IMR-90 (cell line): ENCODE measurements around the gene DNAJC7. TPM values are rescaled to one million over a fixed set of nuclear protein-coding genes. Genes with fewer than 3 reads are reported as not detected.

Experiments
- ATAC-seq: fragments of 200-7000 bp; cut with Tn5 transposase; 2 replicates; pipeline ENCODE4 v1.9.1; 2020; ENCODE audit warnings: low read depth, mild to moderate bottlenecking, moderate library complexity
- BruUV-seq: library from RNA; stranded (reverse); fragments of 400-500 nt; replicated peaks from 2 replicates; lab custom pipeline; 2021; lab: Mats Ljungman, UMichigan
- CTCF ChIA-PET: fragments of 300-600 bp; formaldehyde crosslinking; extraction: SDS; loops from one replicate; lab custom pipeline; 2021; ENCODE audit warnings: antibody characterized with exemption; lab: Yijun Ruan, JAX
- POLR2A ChIA-PET: fragments of 300-600 bp; sonication (Branson Sonifier 250); formaldehyde crosslinking; loops from one replicate; lab custom pipeline; 2022; ENCODE audit warnings: antibody characterized with exemption; ENCODE audit not compliant: unreplicated experiment; lab: Charles Lee
- DNase-seq: peaks from one replicate; pipeline ENCODE4 v3.0.0; 2013
- H2AFZ ChIP-seq: replicated peaks from 2 replicates; pipeline ENCODE3; 2013; ENCODE audit warnings: low read length, mild to moderate bottlenecking; ENCODE audit not compliant: poor library complexity
- H2AK5ac ChIP-seq: 2 replicates; pipeline ENCODE4 v1.6.1; 2013; ENCODE audit warnings: low read depth, low read length, inconsistent platforms
- H2AK9ac ChIP-seq: replicated peaks from 2 replicates; pipeline ENCODE3; 2013; ENCODE audit warnings: mild to moderate bottlenecking, low read depth, low read length, moderate library complexity; ENCODE audit not compliant: poor library complexity
- H2BK120ac ChIP-seq: 2 replicates; pipeline ENCODE4 v1.6.1; 2013; ENCODE audit warnings: low read depth, low read length, inconsistent platforms
- H2BK15ac ChIP-seq: 3 replicates; pipeline ENCODE4 v1.6.1; 2013; ENCODE audit warnings: low read depth, low read length, inconsistent platforms
- H2BK20ac ChIP-seq: 2 replicates; pipeline ENCODE4 v1.6.1; 2013; ENCODE audit warnings: low read depth, mild to moderate bottlenecking, inconsistent platforms, low read length, moderate library complexity
- H2BK5ac ChIP-seq: 2 replicates; pipeline ENCODE4 v1.6.1; 2013; ENCODE audit warnings: mild to moderate bottlenecking, low read depth, low read length, inconsistent platforms; ENCODE audit not compliant: poor library complexity, severe bottlenecking
- H3K14ac ChIP-seq: replicated peaks from 2 replicates; pipeline ENCODE4 v1.6.1; 2013; ENCODE audit warnings: low read depth, low read length, inconsistent platforms
- H3K18ac ChIP-seq: 2 replicates; pipeline ENCODE4 v1.6.1; 2013; ENCODE audit warnings: low read depth, low read length, control low read depth
- H3K23ac ChIP-seq: 2 replicates; pipeline ENCODE4 v1.6.1; 2013; ENCODE audit warnings: low read depth, low read length, inconsistent platforms
- H3K27ac ChIP-seq: 2 replicates; pipeline ENCODE4 v1.5.1; 2013; ENCODE audit warnings: mild to moderate bottlenecking, control low read depth, low read length; ENCODE audit not compliant: insufficient read depth
- H3K27me3 ChIP-seq: 2 replicates; pipeline ENCODE4 v1.6.1; 2013; ENCODE audit warnings: low read length; ENCODE audit not compliant: control insufficient read depth, insufficient read depth
- H3K36me3 ChIP-seq: 2 replicates; pipeline ENCODE4 v1.6.1; 2013; ENCODE audit warnings: low read length, mixed read lengths; ENCODE audit not compliant: control insufficient read depth, insufficient read depth
- H3K4ac ChIP-seq: 2 replicates; pipeline ENCODE4 v1.6.1; 2013; ENCODE audit warnings: low read depth, low read length, inconsistent platforms
- H3K4me1 ChIP-seq: 2 replicates; pipeline ENCODE4 v1.6.1; 2013; ENCODE audit warnings: low read length, mixed read lengths; ENCODE audit not compliant: control insufficient read depth, insufficient read depth
- H3K4me2 ChIP-seq: 2 replicates; pipeline ENCODE4 v1.6.1; 2013; ENCODE audit warnings: low read depth, mild to moderate bottlenecking, control low read depth, low read length, moderate library complexity
- H3K4me3 ChIP-seq: 2 replicates; pipeline ENCODE4 v1.5.1; 2013; ENCODE audit warnings: low read depth, mild to moderate bottlenecking, control low read depth, low read length, moderate library complexity; ENCODE audit not compliant: insufficient read depth
- H3K56ac ChIP-seq: 2 replicates; pipeline ENCODE4 v1.6.1; 2013; ENCODE audit warnings: low read length, inconsistent platforms; ENCODE audit not compliant: insufficient read depth; ENCODE audit errors: extremely low read depth
- H3K79me1 ChIP-seq, 2 experiments: 2 replicates each; pipeline ENCODE4 v1.6.1; 2013; ENCODE audit warnings: low read length in 2 of 2, inconsistent platforms in 1 of 2, low read depth in 1 of 2
- H3K9ac ChIP-seq: 2 replicates; pipeline ENCODE4 v1.6.1; 2013; ENCODE audit warnings: low read depth, low read length, control low read depth
- H3K9me1 ChIP-seq: 2 replicates; pipeline ENCODE4 v1.6.1; 2013; ENCODE audit warnings: low read length, inconsistent platforms; ENCODE audit not compliant: insufficient read depth
- H3K9me3 ChIP-seq: 2 replicates; pipeline ENCODE4 v1.6.1; 2013; ENCODE audit warnings: low read length; ENCODE audit not compliant: control insufficient read depth, insufficient read depth
- H4K20me1 ChIP-seq: 2 replicates; pipeline ENCODE4 v1.6.1; 2013; ENCODE audit warnings: low read length, inconsistent platforms; ENCODE audit not compliant: insufficient read depth
- H4K5ac ChIP-seq: 2 replicates; pipeline ENCODE4 v1.6.1; 2013; ENCODE audit warnings: mild to moderate bottlenecking, low read depth, low read length, control low read depth
- H4K8ac ChIP-seq, 2 experiments: 2 replicates each; pipeline ENCODE4 v1.6.1; 2013; ENCODE audit warnings: low read depth in 2 of 2, low read length in 2 of 2, control low read depth in 1 of 2, inconsistent platforms in 1 of 2
- H4K91ac ChIP-seq: 2 replicates; pipeline ENCODE4 v1.6.1; 2013; ENCODE audit warnings: low read depth, low read length, inconsistent platforms; ENCODE audit not compliant: insufficient read depth
- BHLHE40 ChIP-seq: fragments of 150-350 bp; IDR thresholded peaks from 2 replicates; pipeline ENCODE4 v1.6.1; 2016; ENCODE audit warnings: mild to moderate bottlenecking, low read depth, low read length
- CEBPB ChIP-seq: IDR thresholded peaks from 2 replicates; pipeline ENCODE4 v1.6.1; 2012; ENCODE audit warnings: low read depth, low read length, improper control_type of control experiment
- CHD1 ChIP-seq: IDR thresholded peaks from 2 replicates; pipeline ENCODE4 v1.6.1; 2012; ENCODE audit warnings: low read depth, low read length, improper control_type of control experiment
- FOS ChIP-seq: fragments of 150-350 bp; IDR thresholded peaks from 2 replicates; pipeline ENCODE4 v1.6.1; 2016; ENCODE audit warnings: low read depth, low read length
- MAFK ChIP-seq: IDR thresholded peaks from 2 replicates; pipeline ENCODE4 v1.6.1; 2012; ENCODE audit warnings: low read depth, low read length, improper control_type of control experiment
- MAZ ChIP-seq: IDR thresholded peaks from 2 replicates; pipeline ENCODE4 v1.6.1; 2012; ENCODE audit warnings: low read depth, mild to moderate bottlenecking, low read length, improper control_type of control experiment, moderate library complexity, borderline replicate concordance
- MXI1 ChIP-seq: IDR thresholded peaks from 2 replicates; pipeline ENCODE4 v1.6.1; 2012; ENCODE audit warnings: low read depth, mild to moderate bottlenecking, low read length, moderate library complexity, borderline replicate concordance
- NFE2L2 ChIP-seq: fragments of 150-350 bp; IDR thresholded peaks from 2 replicates; pipeline ENCODE4 v1.6.1; 2016; ENCODE audit warnings: low read depth, mild to moderate bottlenecking, low read length
- POLR2A ChIP-seq: IDR thresholded peaks from 2 replicates; pipeline ENCODE4 v1.6.1; 2012; ENCODE audit warnings: mild to moderate bottlenecking, low read depth, low read length
- RAD21 ChIP-seq: IDR thresholded peaks from 2 replicates; pipeline ENCODE4 v1.6.1; 2012; ENCODE audit warnings: low read length, improper control_type of control experiment
- RCOR1 ChIP-seq: IDR thresholded peaks from 2 replicates; pipeline ENCODE4 v1.6.1; 2012; ENCODE audit warnings: mild to moderate bottlenecking, low read length, improper control_type of control experiment; ENCODE audit not compliant: insufficient replicate concordance
- RFX5 ChIP-seq: IDR thresholded peaks from 2 replicates; pipeline ENCODE4 v1.8.0; 2012; ENCODE audit warnings: low read depth, mild to moderate bottlenecking, low read length, moderate library complexity
- SMC3 ChIP-seq: fragments of 150-350 bp; IDR thresholded peaks from 2 replicates; pipeline ENCODE4 v1.6.1; 2016; ENCODE audit warnings: low read depth, mild to moderate bottlenecking, antibody characterized with exemption, low read length, moderate library complexity
- WGBS, 2 experiments: methylation state at CpG; one replicate each; pipeline versions ENCODE4 v1.1.5 to v1.1.7; 2013; ENCODE audit warnings: missing lambda C conversion rate in 2 of 2; ENCODE audit not compliant: insufficient read length in 1 of 2; ENCODE audit errors: extremely low coverage in 2 of 2; 5-methylcytosine and 5-hydroxymethylcytosine counted together
- dilution Hi-C: fragments of 300-500 bp; cut with HindIII; formaldehyde crosslinking; loops from one replicate; pipeline ENCODE4 v1.14.3; 2018; ENCODE audit warnings: low sequenced_read_pairs; ENCODE audit not compliant: unreplicated experiment
- in situ Hi-C: fragments of 300-500 bp; cut with MboI; formaldehyde crosslinking; loops from 3 replicates; pipeline ENCODE4 v1.14.3; 2019; ENCODE audit warnings: low sequenced_read_pairs, inconsistent platforms, mixed read lengths
- intact Hi-C: fragments of 100-400 bp; cut with micrococcal nuclease; formaldehyde crosslinking; loops from 2 replicates; pipeline ENCODE4 v1.10.0; 2022
- polyA plus RNA-seq, 3 experiments: library from polyadenylated mRNA; depleted of rRNA; stranded (reverse); fragments of >200 nt; gene quantifications; 2 replicates each; pipeline ENCODE4 v1.2.3, GENCODE V29; 2012; ENCODE audit warnings: low replicate concordance in 1 of 3
- total RNA-seq: library from RNA; depleted of rRNA; stranded (reverse); fragments of >200 nt; gene quantifications from 2 replicates; pipeline ENCODE4 v1.2.3, GENCODE V29; 2012
- TF ChIP-seq, protein P1 (sequence below): conservative IDR thresholded peaks from 2 replicates; pipeline ENCODE4 v1.5.1; 2012; ENCODE audit warnings: mild to moderate bottlenecking, low read depth, low read length, improper control_type of control experiment
- TF ChIP-seq, protein P2 (sequence below): fragments of 150-350 bp; IDR thresholded peaks from 2 replicates; pipeline ENCODE4 v1.6.1; 2016; ENCODE audit warnings: low read depth, mild to moderate bottlenecking, low read length, moderate library complexity, borderline replicate concordance
- TF ChIP-seq, protein P3 (sequence below): fragments of 150-350 bp; IDR thresholded peaks from 2 replicates; pipeline ENCODE4 v1.6.1; 2017; ENCODE audit warnings: mild to moderate bottlenecking, antibody characterized with exemption, low read length, low read depth

Gene DNAJC7
- total and polyA plus RNA-seq, 2 of the 4 experiments (the other 2 are of a cell fraction), result 49.3 to 71.7 TPM

DNA sequence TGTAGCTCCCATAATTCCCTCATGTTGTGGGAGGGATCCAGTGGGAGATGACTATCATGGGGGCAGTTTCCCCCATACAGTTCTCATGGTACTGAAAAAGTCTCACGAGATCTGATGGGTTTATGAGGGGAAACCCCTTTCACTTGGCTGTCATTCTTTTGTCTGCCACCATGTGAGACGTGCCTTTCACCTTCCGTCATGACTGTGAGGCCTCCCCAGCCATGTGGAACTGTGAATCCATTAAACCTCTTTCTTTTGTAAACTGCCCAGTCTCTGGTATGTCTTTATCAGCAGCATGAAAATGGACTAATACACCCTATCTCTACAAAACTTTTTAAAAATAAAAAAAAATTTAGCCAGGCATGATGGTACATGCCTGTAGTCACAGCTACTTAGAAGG, 39.4 kb upstream of the DNAJC7 start:
- H3K4me3 ChIP-seq, result no peak overlapping the region
- in situ Hi-C loops (no loop called here), dilution Hi-C loops (no loop called here), intact Hi-C loops (no loop called here)
- H3K18ac ChIP-seq, result no peak overlapping the region
- H3K4ac ChIP-seq, result no peak overlapping the region
- no peak overlapping the region for H3K14ac ChIP-seq
- H3K36me3 ChIP-seq, result no peaks in the 10 kb centered on the region
- no peak overlapping the region for H2AK9ac ChIP-seq
- no peak overlapping the region for H4K5ac ChIP-seq
- CTCF ChIA-PET, result no interaction called here
- peaks cover 3% of the 10 kb centered on the region; the same call in 1 of the 2 replicates for H3K9me1 ChIP-seq
- no peak overlapping the region for H2BK120ac ChIP-seq
- H3K9me3 ChIP-seq, result no peaks in the 10 kb centered on the region
- BruUV-seq, result no TSS peak
- H3K27ac ChIP-seq, result no peak overlapping the region
- no peak overlapping the region for H2BK15ac ChIP-seq
- no peaks in the 10 kb centered on the region for H4K20me1 ChIP-seq
- POLR2A ChIA-PET, result no interaction called here
- H3K4me2 ChIP-seq, result no peak overlapping the region
- no peak overlapping the region for H2BK20ac ChIP-seq
- DNase-seq (no peak), ATAC-seq (no peak)
- H3K56ac ChIP-seq, result no peak overlapping the region
- no peak overlapping the region for H3K23ac ChIP-seq
- no peak overlapping the region for H4K8ac ChIP-seq
- H3K79me1 ChIP-seq, result no peaks in the 10 kb centered on the region
- no peak for TF ChIP-seq MAZ
- TF ChIP-seq FOS, result no peak
- no peak for TF ChIP-seq RFX5
- TF ChIP-seq RAD21, result no peak
- no peak for TF ChIP-seq CEBPB
- TF ChIP-seq SMC3, result no peak
- TF ChIP-seq, protein P1, sequence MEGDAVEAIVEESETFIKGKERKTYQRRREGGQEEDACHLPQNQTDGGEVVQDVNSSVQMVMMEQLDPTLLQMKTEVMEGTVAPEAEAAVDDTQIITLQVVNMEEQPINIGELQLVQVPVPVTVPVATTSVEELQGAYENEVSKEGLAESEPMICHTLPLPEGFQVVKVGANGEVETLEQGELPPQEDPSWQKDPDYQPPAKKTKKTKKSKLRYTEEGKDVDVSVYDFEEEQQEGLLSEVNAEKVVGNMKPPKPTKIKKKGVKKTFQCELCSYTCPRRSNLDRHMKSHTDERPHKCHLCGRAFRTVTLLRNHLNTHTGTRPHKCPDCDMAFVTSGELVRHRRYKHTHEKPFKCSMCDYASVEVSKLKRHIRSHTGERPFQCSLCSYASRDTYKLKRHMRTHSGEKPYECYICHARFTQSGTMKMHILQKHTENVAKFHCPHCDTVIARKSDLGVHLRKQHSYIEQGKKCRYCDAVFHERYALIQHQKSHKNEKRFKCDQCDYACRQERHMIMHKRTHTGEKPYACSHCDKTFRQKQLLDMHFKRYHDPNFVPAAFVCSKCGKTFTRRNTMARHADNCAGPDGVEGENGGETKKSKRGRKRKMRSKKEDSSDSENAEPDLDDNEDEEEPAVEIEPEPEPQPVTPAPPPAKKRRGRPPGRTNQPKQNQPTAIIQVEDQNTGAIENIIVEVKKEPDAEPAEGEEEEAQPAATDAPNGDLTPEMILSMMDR, result no peak
- TF ChIP-seq, protein P2, sequence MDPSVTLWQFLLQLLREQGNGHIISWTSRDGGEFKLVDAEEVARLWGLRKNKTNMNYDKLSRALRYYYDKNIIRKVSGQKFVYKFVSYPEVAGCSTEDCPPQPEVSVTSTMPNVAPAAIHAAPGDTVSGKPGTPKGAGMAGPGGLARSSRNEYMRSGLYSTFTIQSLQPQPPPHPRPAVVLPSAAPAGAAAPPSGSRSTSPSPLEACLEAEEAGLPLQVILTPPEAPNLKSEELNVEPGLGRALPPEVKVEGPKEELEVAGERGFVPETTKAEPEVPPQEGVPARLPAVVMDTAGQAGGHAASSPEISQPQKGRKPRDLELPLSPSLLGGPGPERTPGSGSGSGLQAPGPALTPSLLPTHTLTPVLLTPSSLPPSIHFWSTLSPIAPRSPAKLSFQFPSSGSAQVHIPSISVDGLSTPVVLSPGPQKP, result no peak
- TF ChIP-seq MAFK, result no peak
- no peak for TF ChIP-seq BHLHE40
- no peak for TF ChIP-seq RCOR1
- TF ChIP-seq, protein P3, sequence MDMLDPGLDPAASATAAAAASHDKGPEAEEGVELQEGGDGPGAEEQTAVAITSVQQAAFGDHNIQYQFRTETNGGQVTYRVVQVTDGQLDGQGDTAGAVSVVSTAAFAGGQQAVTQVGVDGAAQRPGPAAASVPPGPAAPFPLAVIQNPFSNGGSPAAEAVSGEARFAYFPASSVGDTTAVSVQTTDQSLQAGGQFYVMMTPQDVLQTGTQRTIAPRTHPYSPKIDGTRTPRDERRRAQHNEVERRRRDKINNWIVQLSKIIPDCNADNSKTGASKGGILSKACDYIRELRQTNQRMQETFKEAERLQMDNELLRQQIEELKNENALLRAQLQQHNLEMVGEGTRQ, result no peak
- TF ChIP-seq MXI1, result no peak
- no peak for TF ChIP-seq CHD1
- no peak for TF ChIP-seq NFE2L2
- TF ChIP-seq POLR2A, result no peak
- H4K91ac ChIP-seq, result no peak overlapping the region
- no peak overlapping the region for H2BK5ac ChIP-seq
- no peak overlapping the region for H3K9ac ChIP-seq
- peaks cover 73% of the 10 kb centered on the region for H3K27me3 ChIP-seq
- H2AK5ac ChIP-seq, result no peak overlapping the region
- 79% methylated on average over 2 of the region's 3 CpGs; no CpG with 5 or more reads in 1 of the 2 experiments for WGBS, 2 experiments
- no peak overlapping the region for H2AFZ ChIP-seq
- no peaks in the 10 kb centered on the region for H3K4me1 ChIP-seq
